Lung (tissue), 12 donors: ENCODE measurements around the gene CDC42EP3. TPM values are rescaled to one million over a fixed set of nuclear protein-coding genes. Genes with fewer than 3 reads are reported as not detected.

Experiments
- ATAC-seq: fragments of 200-7000 bp; cut with Tn5 transposase; one replicate; pipeline ENCODE4 v1.9.1; 2020; ENCODE audit warnings: moderate number of reproducible peaks; ENCODE audit not compliant: insufficient read depth, low FRiP score
- DNase-seq, 3 donors: peaks; one replicate each; pipeline ENCODE4 v3.0.0-alpha.2; 2013 to 2017
- H3K27ac ChIP-seq, 2 donors: one replicate each; pipeline ENCODE4 v1.5.1; 2013; ENCODE audit warnings: mild to moderate bottlenecking in 2 of 2, moderate library complexity in 2 of 2, control low read depth in 1 of 2, inconsistent platforms in 1 of 2, low read depth in 1 of 2, low read length in 1 of 2
- H3K27me3 ChIP-seq, 3 donors: one replicate each; pipeline ENCODE4 v1.5.1; 2013; ENCODE audit warnings: low read length in 2 of 3; ENCODE audit not compliant: control insufficient read depth in 3 of 3, insufficient read depth in 3 of 3
- H3K36me3 ChIP-seq, 4 donors: one replicate each; pipeline ENCODE4 v1.5.1; 2013; ENCODE audit warnings: low read length in 4 of 4, mild to moderate bottlenecking in 1 of 4, moderate library complexity in 1 of 4; ENCODE audit not compliant: control insufficient read depth in 4 of 4, insufficient read depth in 4 of 4
- H3K4me1 ChIP-seq, 5 donors: one replicate each; pipeline ENCODE4 v1.5.1; 2013; ENCODE audit warnings: low read length in 5 of 5, mild to moderate bottlenecking in 2 of 5, moderate library complexity in 1 of 5; ENCODE audit not compliant: control insufficient read depth in 5 of 5, insufficient read depth in 5 of 5
- H3K4me3 ChIP-seq: one replicate; pipeline ENCODE4 v1.5.1; 2013; ENCODE audit warnings: mild to moderate bottlenecking, control low read depth, moderate library complexity
- H3K9ac ChIP-seq, 2 donors: one replicate each; pipeline ENCODE4 v1.5.1; 2013; ENCODE audit warnings: low read length in 2 of 2, control low read depth in 1 of 2; ENCODE audit not compliant: insufficient read depth in 1 of 2
- H3K9me3 ChIP-seq, 4 donors: one replicate each; pipeline ENCODE4 v1.5.1; 2013; ENCODE audit warnings: low read length in 3 of 4, mild to moderate bottlenecking in 1 of 4, moderate library complexity in 1 of 4; ENCODE audit not compliant: control insufficient read depth in 4 of 4, insufficient read depth in 3 of 4
- CTCF ChIP-seq: IDR thresholded peaks from 2 replicates; pipeline ENCODE4 v1.5.1; 2012; ENCODE audit warnings: mild to moderate bottlenecking; ENCODE audit errors: control extremely low read depth, extremely low read depth
- WGBS, 2 donors: extraction: QIAGEN DNeasy Blood & Tissue Kit; methylation state at CpG; one replicate each; pipeline ENCODE4 v1.1.7; 2013; 5-methylcytosine and 5-hydroxymethylcytosine counted together
- polyA plus RNA-seq, 2 donors: library from polyadenylated mRNA; stranded (reverse); fragments of 200-250 nt; gene quantifications; one replicate each; pipeline ENCODE4 v1.2.1, GENCODE V29; 2013
- total RNA-seq, 2 donors: library from RNA; depleted of rRNA in 1 of 2; stranded (reverse); fragments of >200 nt in 1 of 2; gene quantifications; one replicate each; pipeline ENCODE4 v1.2.1, GENCODE V29; 2014 to 2021
- donor health status: control.
- donor health status: control.
- donor health status: Bipolar disorder and iron deficiency.
- donor health status: healthy.
- donor health status: DM: yes; HTN: yes; CAD: no.

The CDC42EP3 gene
- total and polyA plus RNA-seq, 4 donors: 22.9 to 59.0 (median 38.0) TPM

GRCh38 chr2:37623971-37624900 is 47.2 kb downstream of the CDC42EP3 start:
- Histone ChIP-seq H3K4me3 (no peak overlapping the region), H3K36me3 (no peaks in the 10 kb centered on the region), H3K27ac (no peak overlapping the region), H3K27me3 (no peaks in the 10 kb centered on the region), H3K9ac (no peak overlapping the region), H3K4me1 (peaks cover 0 to 13% (median 8%) of the 10 kb centered on the region in 5 donors), H3K9me3 (no peaks in the 10 kb centered on the region)
- 77 to 87% methylated on average over 8 of the region's 8 CpGs for WGBS, 2 donors
- ATAC-seq (no peak), DNase-seq (no peak)
- TF ChIP-seq CTCF: no peak

GRCh38 chr2:37623406-37623805 is 48.0 kb downstream of the CDC42EP3 start:
- peaks cover 0 to 13% (median 8%) of the 10 kb centered on the region in 5 donors for H3K4me1 ChIP-seq
- H3K27ac ChIP-seq: no peak overlapping the region
- no peaks in the 10 kb centered on the region for H3K36me3 ChIP-seq
- no peak for TF ChIP-seq CTCF
- H3K9ac ChIP-seq: no peak overlapping the region
- ATAC-seq (no peak), DNase-seq (no peak)
- no peaks in the 10 kb centered on the region for H3K27me3 ChIP-seq
- no peaks in the 10 kb centered on the region for H3K9me3 ChIP-seq
- H3K4me3 ChIP-seq: no peak overlapping the region

GRCh38 chr2:37622450-37623100 is 48.9 kb downstream of the CDC42EP3 start:
- TF ChIP-seq CTCF: no peak
- Histone ChIP-seq H3K27ac (no peak overlapping the region), H3K4me1 (peaks cover 0 to 13% (median 8%) of the 10 kb centered on the region in 5 donors), H3K4me3 (no peak overlapping the region), H3K9me3 (no peaks in the 10 kb centered on the region), H3K9ac (no peak overlapping the region), H3K27me3 (no peaks in the 10 kb centered on the region), H3K36me3 (no peaks in the 10 kb centered on the region)
- ATAC-seq: no peak
- no peak for DNase-seq
- WGBS, 2 donors: 89 to 91% methylated on average over 4 of the region's 4 CpGs
